ENCODE data around the gene TBL2.
A peak's percentile ranks its signal among the peaks of the same experiment; 100 is the strongest.
"Not testable (repeated sequence)": the region's sequence is repeated elsewhere in the genome, so short reads cannot be mapped to it uniquely, and the experiment has no call there.

TBL2 gene

DNA sequence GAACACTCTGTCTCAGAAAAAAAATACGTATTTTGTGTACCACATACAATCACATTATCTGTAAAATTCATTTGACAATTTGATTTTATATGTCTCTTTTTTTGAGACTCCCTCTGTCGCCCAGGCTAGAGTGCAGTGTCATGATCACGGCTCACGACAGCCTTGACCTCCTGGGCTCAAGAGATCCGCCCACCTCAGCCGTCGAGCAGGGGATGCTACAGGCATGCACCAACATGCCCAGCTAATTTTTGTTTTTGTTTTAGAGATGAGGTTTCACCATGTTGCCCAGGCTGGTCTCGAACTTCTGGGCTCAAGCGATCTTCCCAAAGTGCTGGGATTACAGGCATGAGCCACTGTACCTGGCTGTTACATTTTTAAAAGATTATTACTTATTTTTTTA lies 44.6 kb downstream of the TBL2 start:
- DNase-seq (ENCODE audit: low read depth, low spot score) = no peak
- TF ChIP-seq SUZ12 (IDR thresholded peaks at IDR 0.05; ENCODE audit: extremely low read depth, insufficient read depth, insufficient read length) (no peak), ZNF274 (IDR thresholded peaks at IDR 0.05; ENCODE audit: low read depth, low read length) (no peak), YY1 (IDR thresholded peaks at IDR 0.05; ENCODE audit: insufficient read depth, insufficient read length) (no peak)
- H3K27me3 ChIP-seq (ENCODE audit: insufficient read depth, insufficient read length) = no peaks in the 10 kb centered on the region
- H3K9me3 ChIP-seq (ENCODE audit: insufficient read depth, low read length) = no peaks in the 10 kb centered on the region
- H3K4me1 ChIP-seq (ENCODE audit: insufficient read depth, insufficient read length) = peaks cover 3% of the 10 kb centered on the region
- H3K9ac ChIP-seq (ENCODE audit: insufficient read length, low read depth) = no peak overlapping the region
- no peak overlapping the region for H3K4me3 ChIP-seq (ENCODE audit: insufficient read length, low read depth)
- peaks cover 25% of the 10 kb centered on the region for H3K36me3 ChIP-seq (ENCODE audit: insufficient read depth, insufficient read length, low read length)

DNA sequence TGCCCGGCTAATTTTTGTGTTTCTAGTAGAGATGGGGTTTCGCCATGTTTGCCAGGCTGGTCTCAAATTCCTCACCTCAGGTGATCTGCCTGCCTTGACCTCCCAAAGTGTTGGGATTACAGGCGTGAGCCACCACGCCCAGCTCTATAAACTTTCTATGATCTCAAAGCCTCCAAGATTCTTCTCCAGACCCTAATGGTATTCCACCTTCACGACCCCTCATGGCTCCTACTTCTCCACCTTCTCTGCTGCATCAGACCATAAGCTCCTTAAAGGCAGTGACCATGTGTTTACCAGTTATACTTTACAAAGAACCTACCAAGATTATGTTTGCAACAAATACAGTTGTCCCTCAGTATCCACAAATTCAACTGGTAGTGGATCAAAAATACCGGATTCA lies 46.2 kb downstream of the TBL2 start:
- no peak for DNase-seq (ENCODE audit: low read depth, low spot score)
- Histone ChIP-seq H3K9ac (ENCODE audit: insufficient read length, low read depth) (no peak overlapping the region), H3K27me3 (ENCODE audit: insufficient read depth, insufficient read length) (no peaks in the 10 kb centered on the region), H3K4me1 (ENCODE audit: insufficient read depth, insufficient read length) (peaks cover 3% of the 10 kb centered on the region), H3K4me3 (ENCODE audit: insufficient read length, low read depth) (no peak overlapping the region), H3K9me3 (ENCODE audit: insufficient read depth, low read length) (no peaks in the 10 kb centered on the region), H3K36me3 (ENCODE audit: insufficient read depth, insufficient read length, low read length) (peaks cover 11% of the 10 kb centered on the region)
- no peak for TF ChIP-seq SUZ12 (IDR thresholded peaks at IDR 0.05; ENCODE audit: extremely low read depth, insufficient read depth, insufficient read length)

DNA sequence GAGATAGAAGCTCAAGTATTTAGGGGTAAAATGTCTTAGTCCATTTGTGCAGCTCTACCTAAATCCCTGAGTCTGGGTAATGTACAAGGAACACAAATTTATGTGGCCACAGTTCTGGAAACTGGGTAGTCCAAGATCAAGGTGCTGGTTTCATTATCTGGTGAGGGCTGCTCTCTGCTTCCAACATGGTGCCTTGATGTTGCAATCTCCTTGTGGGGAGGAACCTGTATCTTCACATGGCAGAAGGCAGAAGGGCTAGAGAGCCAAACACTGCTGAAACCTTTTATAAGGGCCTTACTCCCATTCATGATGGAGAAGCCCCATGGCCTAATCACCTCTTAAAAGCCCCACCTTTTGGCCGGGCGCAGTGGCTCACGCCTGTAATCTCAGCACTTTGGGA lies 47.6 kb downstream of the TBL2 start:
- Histone ChIP-seq H3K9ac (ENCODE audit: insufficient read length, low read depth) (no peak overlapping the region), H3K4me1 (ENCODE audit: insufficient read depth, insufficient read length) (no peaks in the 10 kb centered on the region), H3K36me3 (ENCODE audit: insufficient read depth, insufficient read length, low read length) (no peaks in the 10 kb centered on the region), H3K4me3 (ENCODE audit: insufficient read length, low read depth) (no peak overlapping the region), H3K27me3 (ENCODE audit: insufficient read depth, insufficient read length) (no peaks in the 10 kb centered on the region), H3K9me3 (ENCODE audit: insufficient read depth, low read length) (no peaks in the 10 kb centered on the region)
- DNase-seq (ENCODE audit: low read depth, low spot score) = no peak
- TF ChIP-seq YY1 (IDR thresholded peaks at IDR 0.05; ENCODE audit: insufficient read depth, insufficient read length) (no peak), ZNF274 (IDR thresholded peaks at IDR 0.05; ENCODE audit: low read depth, low read length) (no peak), SUZ12 (IDR thresholded peaks at IDR 0.05; ENCODE audit: extremely low read depth, insufficient read depth, insufficient read length) (no peak)

DNA sequence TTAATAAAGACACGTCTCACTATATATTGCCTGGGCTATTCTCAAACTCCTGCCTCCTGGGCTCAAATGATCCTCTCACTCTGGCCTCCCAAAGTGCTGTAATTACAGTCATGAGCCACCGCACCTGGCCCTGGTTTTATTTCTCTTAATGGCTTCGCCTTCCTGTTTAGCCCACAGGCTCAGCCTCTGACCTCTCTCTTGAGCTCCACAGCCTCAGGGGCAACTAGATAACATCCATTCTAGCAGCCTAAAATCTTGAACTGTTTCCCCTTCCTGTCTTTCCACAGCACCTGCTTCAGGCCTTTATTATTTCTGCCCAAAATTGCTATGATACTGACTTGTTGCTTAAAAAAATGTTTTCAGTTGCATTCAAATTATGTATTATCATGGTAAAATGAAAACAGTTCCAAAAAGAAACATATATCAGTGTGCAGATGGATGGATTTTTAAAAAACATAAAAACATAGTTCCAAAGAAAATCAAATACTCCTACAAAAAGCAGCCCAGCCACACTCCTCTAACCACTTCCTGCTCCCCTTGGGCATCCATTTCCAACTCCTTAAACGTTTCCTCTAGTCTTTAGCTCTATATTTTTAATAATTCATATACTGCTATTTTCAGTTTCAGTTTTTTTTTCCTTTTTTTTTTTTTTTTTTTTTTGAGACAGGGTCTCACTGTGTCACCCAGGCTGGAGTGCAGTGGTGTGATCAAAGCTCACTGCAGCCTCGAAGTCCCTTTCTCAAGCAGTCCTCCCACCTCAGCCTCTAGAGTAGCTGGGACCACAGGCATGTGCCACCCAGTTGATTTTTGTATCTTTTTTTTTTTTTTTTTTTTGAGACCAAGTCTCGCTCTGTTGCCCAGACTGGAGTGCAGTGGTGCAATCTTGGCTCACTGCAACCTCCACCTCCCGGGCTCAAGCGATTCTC lies 51.2 kb downstream of the TBL2 start:
- H3K27me3 ChIP-seq (ENCODE audit: insufficient read depth, insufficient read length) = no peaks in the 10 kb centered on the region
- no peaks in the 10 kb centered on the region for H3K36me3 ChIP-seq (ENCODE audit: insufficient read depth, insufficient read length, low read length)
- H3K4me3 ChIP-seq (ENCODE audit: insufficient read length, low read depth) = no peak overlapping the region
- H3K9ac ChIP-seq (ENCODE audit: insufficient read length, low read depth) = no peak overlapping the region
- TF ChIP-seq YY1 (IDR thresholded peaks at IDR 0.05; ENCODE audit: insufficient read depth, insufficient read length) (no peak), ZNF274 (IDR thresholded peaks at IDR 0.05; ENCODE audit: low read depth, low read length) (no peak), SUZ12 (IDR thresholded peaks at IDR 0.05; ENCODE audit: extremely low read depth, insufficient read depth, insufficient read length) (no peak)
- DNase-seq (ENCODE audit: low read depth, low spot score) = no peak
- H3K9me3 ChIP-seq (ENCODE audit: insufficient read depth, low read length) = no peaks in the 10 kb centered on the region
- no peaks in the 10 kb centered on the region for H3K4me1 ChIP-seq (ENCODE audit: insufficient read depth, insufficient read length)

DNA sequence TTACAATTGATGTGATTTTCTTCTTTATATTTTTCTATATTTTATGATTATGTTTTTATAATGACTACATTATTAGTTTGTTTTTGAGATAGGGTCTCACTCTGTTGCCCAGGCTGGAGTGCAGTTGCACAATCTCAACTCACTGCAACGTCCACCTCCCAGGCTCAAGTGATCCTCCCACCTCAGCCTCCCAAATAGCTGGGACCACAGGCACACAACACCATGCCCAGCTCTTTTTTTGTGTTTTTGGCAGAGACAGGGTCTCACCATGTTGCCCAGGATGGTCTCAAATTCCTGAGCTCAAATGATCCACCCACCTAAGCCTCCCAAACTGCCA lies 52.3 kb downstream of the TBL2 start:
- not testable (repeated sequence) for H3K4me3 ChIP-seq (ENCODE audit: insufficient read length, low read depth); H3K4me1 ChIP-seq (ENCODE audit: insufficient read depth, insufficient read length); H3K9ac ChIP-seq (ENCODE audit: insufficient read length, low read depth); DNase-seq (ENCODE audit: low read depth, low spot score); H3K27me3 ChIP-seq (ENCODE audit: insufficient read depth, insufficient read length); H3K36me3 ChIP-seq (ENCODE audit: insufficient read depth, insufficient read length, low read length); H3K9me3 ChIP-seq (ENCODE audit: insufficient read depth, low read length)

DNA sequence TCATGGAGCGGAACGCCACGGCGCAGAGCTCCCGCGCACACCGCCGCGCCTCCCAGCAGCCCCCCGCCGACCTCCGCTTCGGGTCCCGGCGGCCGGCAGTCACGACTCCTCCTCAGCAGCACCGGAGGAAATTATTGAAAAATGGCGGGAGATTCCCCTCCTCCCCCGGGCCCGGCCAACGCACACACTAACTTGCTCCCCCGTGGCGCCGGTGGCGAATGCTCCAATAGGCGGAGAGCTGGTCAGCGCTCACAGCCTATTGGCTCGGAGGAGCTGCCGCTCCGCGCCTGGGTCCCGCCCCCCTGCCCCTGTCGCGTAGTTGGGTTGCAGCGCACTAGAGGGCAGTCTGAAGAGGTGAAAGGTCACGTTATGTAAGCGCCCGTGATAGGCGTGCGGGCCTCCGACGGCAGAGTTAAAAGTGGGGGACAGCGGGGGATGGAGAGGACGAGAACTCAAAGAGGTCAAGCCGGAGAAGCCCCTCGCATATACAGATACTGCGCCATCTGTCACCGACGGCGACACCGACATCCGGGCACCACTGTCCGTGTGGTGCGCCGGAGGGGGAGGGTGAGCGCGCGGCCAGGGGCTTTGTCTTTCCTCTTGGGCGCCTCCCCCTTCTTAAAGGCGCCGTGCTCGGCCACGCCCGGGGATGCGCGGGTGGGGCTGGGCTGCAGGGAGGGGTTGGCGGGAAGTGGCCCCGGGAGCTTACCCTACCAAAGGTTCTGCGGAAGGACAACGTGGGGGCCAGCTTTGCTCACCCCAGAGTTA lies 56.1 kb downstream of the TBL2 start, which contains the start of gene BAZ1B:
Gene BAZ1B, minus strand, starts transcription at position 189 of the 768 bp plus-strand sequence. CDS start 360 bp downstream, outside the sequence.
- TF ChIP-seq SUZ12 (IDR thresholded peaks at IDR 0.05; ENCODE audit: extremely low read depth, insufficient read depth, insufficient read length) = no peak
- no peak for TF ChIP-seq YY1 (IDR thresholded peaks at IDR 0.05; ENCODE audit: insufficient read depth, insufficient read length)
- no peak for TF ChIP-seq ZNF274 (IDR thresholded peaks at IDR 0.05; ENCODE audit: low read depth, low read length)
- no peaks in the 10 kb centered on the region for H3K9me3 ChIP-seq (ENCODE audit: insufficient read depth, low read length)
- peaks cover 29% of the 10 kb centered on the region for H3K36me3 ChIP-seq (ENCODE audit: insufficient read depth, insufficient read length, low read length)
- no peaks in the 10 kb centered on the region for H3K4me1 ChIP-seq (ENCODE audit: insufficient read depth, insufficient read length)
- DNase-seq (ENCODE audit: low read depth, low spot score) = peak; percentile 97
- no peaks in the 10 kb centered on the region for H3K27me3 ChIP-seq (ENCODE audit: insufficient read depth, insufficient read length)
- peak within 1 kb of the TSS; percentile 60 for H3K4me3 ChIP-seq (ENCODE audit: insufficient read length, low read depth)
- peak within 1 kb of the TSS; percentile 86 for H3K9ac ChIP-seq (ENCODE audit: insufficient read length, low read depth)

DNA sequence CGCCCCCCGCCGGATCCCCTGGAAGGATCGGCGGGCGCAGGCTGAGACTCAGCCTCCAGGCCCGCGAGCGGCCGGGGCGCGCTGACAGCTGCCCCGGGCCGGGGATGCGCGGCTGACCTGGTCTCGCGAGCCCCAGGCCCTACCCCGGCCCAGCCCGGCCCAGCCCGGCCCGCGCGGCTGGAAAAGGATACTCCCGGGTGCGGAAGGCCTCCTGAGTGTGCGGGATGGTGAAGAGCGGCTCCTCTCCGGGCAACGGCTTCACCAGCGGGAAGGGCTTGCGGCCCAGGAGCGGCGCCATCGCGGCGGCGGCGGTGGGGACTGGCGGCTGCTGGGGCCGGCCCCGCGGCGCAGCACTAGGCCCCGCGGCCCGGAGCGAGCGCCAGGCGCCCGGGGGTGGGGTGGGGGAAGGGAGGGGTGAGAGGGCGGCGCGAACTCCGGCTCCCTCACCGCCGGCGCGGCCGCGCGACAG lies 56.7 kb downstream of the TBL2 start:
- Histone ChIP-seq H3K27me3 (ENCODE audit: insufficient read depth, insufficient read length) (no peaks in the 10 kb centered on the region), H3K9ac (ENCODE audit: insufficient read length, low read depth) (peak overlapping the region; percentile 86), H3K4me3 (ENCODE audit: insufficient read length, low read depth) (peak overlapping the region; percentile 60), H3K4me1 (ENCODE audit: insufficient read depth, insufficient read length) (peaks cover 2% of the 10 kb centered on the region), H3K36me3 (ENCODE audit: insufficient read depth, insufficient read length, low read length) (peaks cover 35% of the 10 kb centered on the region), H3K9me3 (ENCODE audit: insufficient read depth, low read length) (no peaks in the 10 kb centered on the region)
- TF ChIP-seq SUZ12 (IDR thresholded peaks at IDR 0.05; ENCODE audit: extremely low read depth, insufficient read depth, insufficient read length) (no peak), YY1 (IDR thresholded peaks at IDR 0.05; ENCODE audit: insufficient read depth, insufficient read length) (no peak), ZNF274 (IDR thresholded peaks at IDR 0.05; ENCODE audit: low read depth, low read length) (no peak)
- no peak for DNase-seq (ENCODE audit: low read depth, low spot score)
